ENCODE results near the gene GCLM.
"Not testable (repeated sequence)": the region's sequence is repeated elsewhere in the genome, so short reads cannot be mapped to it uniquely, and the experiment has no call there.

The GCLM gene

GRCh38 chr1:93937997-93938396, 28.8 kb upstream of the GCLM start:
- no peak overlapping the region for H3K4me3 ChIP-seq (ENCODE audit: low read depth, low read length)
- no peak for TF ChIP-seq CTCF (IDR thresholded peaks at IDR 0.05; ENCODE audit: borderline replicate concordance, insufficient read depth, low read depth, low read length)

- TF ChIP-seq CTCF (IDR thresholded peaks at IDR 0.05; ENCODE audit: borderline replicate concordance, insufficient read depth, low read depth, low read length): no peak
- H3K4me3 ChIP-seq (ENCODE audit: low read depth, low read length): no peak overlapping the region
Measured at GRCh38 chr1:93925206-93925605, 16.0 kb upstream of the GCLM start.

- no peak for TF ChIP-seq CTCF (IDR thresholded peaks at IDR 0.05; ENCODE audit: borderline replicate concordance, insufficient read depth, low read depth, low read length)
- no peak overlapping the region for H3K4me3 ChIP-seq (ENCODE audit: low read depth, low read length)
Measured at GRCh38 chr1:93919780-93920179, 10.6 kb upstream of the GCLM start.

- no peak for TF ChIP-seq CTCF (IDR thresholded peaks at IDR 0.05; ENCODE audit: borderline replicate concordance, insufficient read depth, low read depth, low read length)
- H3K4me3 ChIP-seq (ENCODE audit: low read depth, low read length): no peak overlapping the region
Measured at GRCh38 chr1:93917302-93917701, 8.1 kb upstream of the GCLM start.

GRCh38 chr1:93910880-93911279, 1.6 kb upstream of the GCLM start:
- not testable (repeated sequence) for H3K4me3 ChIP-seq (ENCODE audit: low read depth, low read length)

GRCh38 chr1:93910305-93910704, 1.1 kb upstream of the GCLM start:
- no peak overlapping the region for H3K4me3 ChIP-seq (ENCODE audit: low read depth, low read length)
- no peak for TF ChIP-seq CTCF (IDR thresholded peaks at IDR 0.05; ENCODE audit: borderline replicate concordance, insufficient read depth, low read depth, low read length)

GRCh38 chr1:93908394-93909145, 660 bp downstream of the GCLM start:
- TF ChIP-seq CTCF (IDR thresholded peaks at IDR 0.05; ENCODE audit: borderline replicate concordance, insufficient read depth, low read depth, low read length): no peak
- H3K4me3 ChIP-seq (ENCODE audit: low read depth, low read length): peak overlapping the region; percentile 86
